HS-5 (cell line): Measurements from ENCODE around the gene ATP11B.

Experiments used
- DNase-seq: peaks from one replicate; pipeline ENCODE4 v3.0.0-alpha.2; 2012; ENCODE audit warnings: low read depth

ATP11B gene

GRCh38 chr3:182792901-182793662 is at the start of gene ATP11B:
Gene ATP11B, plus strand, starts transcription at chr3:182793504. Its CDS starts 256 bp downstream, at chr3:182793760.
- DNase-seq: no peak

GRCh38 chr3:182746959-182747358 is 46.3 kb upstream of the ATP11B start:
- no peak for DNase-seq

- no peak for DNase-seq
Measured at GRCh38 chr3:182755308-182755707, 38.0 kb upstream of the ATP11B start.

GRCh38 chr3:182755712-182756111 is 37.6 kb upstream of the ATP11B start:
- no peak for DNase-seq

GRCh38 chr3:182760576-182761164 is 32.6 kb upstream of the ATP11B start:
- DNase-seq: no peak

GRCh38 chr3:182763896-182764295 is 29.4 kb upstream of the ATP11B start:
- no peak for DNase-seq

GRCh38 chr3:182765287-182765686 is 28.0 kb upstream of the ATP11B start:
- DNase-seq: no peak

GRCh38 chr3:182766099-182766498 is 27.2 kb upstream of the ATP11B start:
- no peak for DNase-seq

- DNase-seq: no peak
Measured at GRCh38 chr3:182768413-182768812, 24.9 kb upstream of the ATP11B start.

- no peak for DNase-seq
Measured at GRCh38 chr3:182769673-182770072, 23.6 kb upstream of the ATP11B start.

GRCh38 chr3:182782149-182782548 is 11.2 kb upstream of the ATP11B start:
- no peak for DNase-seq

GRCh38 chr3:182783106-182783505 is 10.2 kb upstream of the ATP11B start:
- DNase-seq: no peak

GRCh38 chr3:182784542-182784941 is 8.8 kb upstream of the ATP11B start:
- DNase-seq: no peak

- no peak for DNase-seq
Measured at GRCh38 chr3:182785142-182785541, 8.2 kb upstream of the ATP11B start.

GRCh38 chr3:182785756-182786155 is 7.5 kb upstream of the ATP11B start:
- DNase-seq: no peak

GRCh38 chr3:182786564-182787196 is 6.6 kb upstream of the ATP11B start:
- no peak for DNase-seq

- DNase-seq: no peak
Measured at GRCh38 chr3:182787302-182788036, 5.8 kb upstream of the ATP11B start.

- DNase-seq: no peak
Measured at GRCh38 chr3:182789371-182789770, 3.9 kb upstream of the ATP11B start.

GRCh38 chr3:182790612-182791011 is 2.7 kb upstream of the ATP11B start:
- DNase-seq: no peak

GRCh38 chr3:182793663-182794454 is 555 bp downstream of the ATP11B start:
- no peak for DNase-seq

GRCh38 chr3:182794455-182795388 is 1.4 kb downstream of the ATP11B start:
- DNase-seq: no peak
